HepG2 (cell line): ENCODE data around the gene RAB5B. TPM values are rescaled to one million over a fixed set of nuclear protein-coding genes. Genes with fewer than 3 reads are reported as not detected.

Experiments used
- ATF7 ChIP-seq, 2 experiments: fragments of 450-650 bp in 1 of 2; sonication (generic) in 1 of 2; formaldehyde crosslinking in 1 of 2; IDR thresholded peaks; 2 replicates each; pipeline versions ENCODE4 v1.4.0 to v1.6.1; 2016 to 2020; ENCODE audit warnings: antibody characterized with exemption in 1 of 2, mild to moderate bottlenecking in 1 of 2, missing genetic modification reagents in 1 of 2
- ATF7-NPFF ChIP-seq: sonication (generic); formaldehyde crosslinking; IDR thresholded peaks from 2 replicates; pipeline ENCODE4 v1.8.1; 2023; ENCODE audit warnings: mild to moderate bottlenecking, low read depth, missing genetic modification reagents, moderate library complexity
- CREM ChIP-seq, 2 experiments: sonication (generic) in 1 of 2; formaldehyde crosslinking in 1 of 2; IDR thresholded peaks; 2 replicates each; pipeline versions ENCODE4 v1.4.0 to v1.6.1; 2016 to 2020; ENCODE audit warnings: antibody characterized with exemption in 1 of 2, mild to moderate bottlenecking in 1 of 2, missing genetic modification reagents in 1 of 2
- DMAP1 ChIP-seq: IDR thresholded peaks from 2 replicates; pipeline ENCODE4 v1.6.1; 2016
- ELF1 ChIP-seq: sonication (generic); formaldehyde crosslinking; IDR thresholded peaks from 2 replicates; pipeline ENCODE4 v1.4.0; 2020; ENCODE audit warnings: missing genetic modification reagents
- KAT2B ChIP-seq: fragments of 150-350 bp; IDR thresholded peaks from 2 replicates; pipeline ENCODE4 v1.6.1; 2014; ENCODE audit warnings: low read depth, low read length, borderline replicate concordance
- KDM5A ChIP-seq: fragments of 200-600 bp; sonication (generic); IDR thresholded peaks from 2 replicates; pipeline ENCODE4 v1.7.0; 2018; ENCODE audit warnings: antibody characterized with exemption, mild to moderate bottlenecking, low read length, borderline replicate concordance
- POLR2G ChIP-seq: fragments of 200-400 bp; formaldehyde crosslinking; IDR thresholded peaks from 2 replicates; pipeline ENCODE4 v1.6.1; 2018; ENCODE audit warnings: mild to moderate bottlenecking, low read depth, low read length, moderate library complexity
- RAD51 ChIP-seq: fragments of 450-650 bp; IDR thresholded peaks from 2 replicates; pipeline ENCODE4 v1.6.1; 2016; ENCODE audit warnings: borderline replicate concordance
- REXO4 ChIP-seq: sonication (generic); formaldehyde crosslinking; IDR thresholded peaks from 2 replicates; pipeline ENCODE4 v1.8.0; 2022; ENCODE audit warnings: missing genetic modification reagents, mild to moderate bottlenecking, borderline replicate concordance
- SP5 ChIP-seq: IDR thresholded peaks from 2 replicates; pipeline ENCODE4 v1.6.1; 2016; ENCODE audit warnings: low read depth, borderline replicate concordance
- SUZ12 ChIP-seq: fragments of 150-350 bp; IDR thresholded peaks from 2 replicates; pipeline ENCODE4 v1.6.1; 2014; ENCODE audit warnings: low read depth, low read length
- ZBTB3 ChIP-seq: sonication (generic); formaldehyde crosslinking; IDR thresholded peaks from 2 replicates; pipeline ENCODE4 v1.4.0; 2020; ENCODE audit warnings: low read depth, mild to moderate bottlenecking, moderate library complexity, missing genetic modification reagents, borderline replicate concordance
- ZFP36L2 ChIP-seq: sonication (generic); formaldehyde crosslinking; IDR thresholded peaks from 2 replicates; pipeline ENCODE4 v1.4.0; 2020; ENCODE audit warnings: missing genetic modification reagents
- ZNF468 ChIP-seq: sonication (generic); formaldehyde crosslinking; IDR thresholded peaks from 2 replicates; pipeline ENCODE4 v1.8.0; 2022; ENCODE audit warnings: mild to moderate bottlenecking, moderate library complexity, missing genetic modification reagents
- ZNF503 ChIP-seq: sonication (generic); formaldehyde crosslinking; IDR thresholded peaks from 2 replicates; pipeline ENCODE4 v1.4.0; 2020; ENCODE audit warnings: missing genetic modification reagents
- ZNF775 ChIP-seq: sonication (generic); formaldehyde crosslinking; IDR thresholded peaks from 2 replicates; pipeline ENCODE4 v1.4.0; 2020; ENCODE audit warnings: missing genetic modification reagents, mild to moderate bottlenecking, moderate library complexity, borderline replicate concordance
- ZNF776 ChIP-seq: sonication (generic); formaldehyde crosslinking; IDR thresholded peaks from 2 replicates; pipeline ENCODE4 v1.4.0; 2020; ENCODE audit warnings: mild to moderate bottlenecking, missing genetic modification reagents
- polyA plus RNA-seq, 8 experiments: library from polyadenylated mRNA; depleted of rRNA in 3 of 8; stranded (reverse) in 7 of 8; unstranded in 1 of 8; fragments of >200 nt; fragmentation: Illumina TruSeq in 4 of 8; extraction: Trizol in 4 of 8; gene quantifications; 2 replicates each; pipeline versions ENCODE4 v1.2.1 to v1.2.3, GENCODE V29; 2011 to 2016; ENCODE audit warnings: low read depth in 4 of 8, missing spikeins in 1 of 8, mixed read lengths in 1 of 8; ENCODE audit not compliant: insufficient read depth in 1 of 8
- total RNA-seq, 5 experiments: library from RNA; depleted of rRNA; stranded (reverse); fragments of >200 nt; fragmentation: Illumina TruSeq; extraction: Trizol; gene quantifications; 2 replicates each; pipeline ENCODE4 v1.2.3, GENCODE V29; 2016; ENCODE audit warnings: low read depth in 1 of 5
- TF ChIP-seq, protein P1 (sequence below): sonication (generic); formaldehyde crosslinking; IDR thresholded peaks from 2 replicates; pipeline ENCODE4 v1.9.0; 2021; ENCODE audit warnings: missing genetic modification reagents, mild to moderate bottlenecking, borderline replicate concordance
- TF ChIP-seq, protein P2 (sequence below): sonication (generic); formaldehyde crosslinking; IDR thresholded peaks from 2 replicates; pipeline ENCODE4 v1.4.0; 2020; ENCODE audit warnings: low read depth, mild to moderate bottlenecking, missing genetic modification reagents
- TF ChIP-seq, protein P3 (sequence below), 2 experiments: fragments of 450-650 bp in 1 of 2; sonication (generic) in 1 of 2; formaldehyde crosslinking; IDR thresholded peaks; 2 replicates each; pipeline versions ENCODE4 v1.5.0 to v1.8.0; 2020 to 2022; ENCODE audit warnings: mild to moderate bottlenecking in 1 of 2, missing genetic modification reagents in 1 of 2
- TF ChIP-seq, protein P4 (sequence below): sonication (generic); formaldehyde crosslinking; IDR thresholded peaks from 2 replicates; pipeline ENCODE4 v1.5.0; 2020; ENCODE audit warnings: missing genetic modification reagents, mild to moderate bottlenecking, borderline replicate concordance

RAB5B gene
- total and polyA plus RNA-seq, 2 of the 13 experiments (the other 11 are each of a cell fraction or from before 2014, with no cell fraction given), result 26.0 to 68.3 TPM

DNA sequence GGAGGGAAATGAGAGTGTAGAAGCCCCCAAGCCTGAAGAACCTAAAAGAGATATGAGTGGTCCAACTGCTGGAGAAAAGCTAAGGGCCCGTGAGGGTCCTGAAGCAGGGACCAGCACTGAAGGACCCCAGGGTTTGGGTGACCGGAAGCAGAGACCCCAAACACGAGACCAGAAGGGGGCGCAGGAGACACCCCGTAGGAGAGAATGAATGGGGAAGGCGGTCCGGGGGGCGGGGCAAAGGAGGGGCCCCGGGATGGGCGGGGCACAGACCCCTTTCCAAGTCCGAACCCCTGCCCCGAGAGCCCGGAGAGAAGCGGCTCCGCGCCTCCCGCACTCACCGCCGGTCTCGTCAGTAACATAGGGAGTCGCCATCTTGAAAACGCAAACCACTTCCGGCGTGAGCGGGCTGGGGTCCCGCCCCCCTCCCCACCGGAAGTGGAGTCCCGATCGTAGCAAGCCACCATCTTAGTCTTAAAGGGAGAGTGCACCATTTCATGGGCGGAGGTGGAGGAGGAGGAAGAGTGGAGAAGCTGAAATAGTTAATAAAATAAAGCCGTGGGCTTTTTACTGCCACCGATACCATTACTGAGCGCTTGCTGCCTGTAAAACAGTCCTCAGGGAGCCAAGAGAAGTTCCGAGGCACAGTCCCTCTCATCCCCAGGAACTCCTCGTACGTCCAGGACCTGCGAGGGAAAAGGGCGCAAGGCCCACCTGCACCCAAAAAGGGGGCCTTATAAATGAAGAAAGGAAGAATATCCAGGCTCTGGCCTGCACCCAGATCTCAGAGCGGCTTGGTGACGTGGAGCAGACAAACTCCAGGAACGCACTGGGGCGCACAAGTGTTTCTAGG, 46.9 kb upstream of the RAB5B start (continued):
- TF ChIP-seq, protein P1, sequence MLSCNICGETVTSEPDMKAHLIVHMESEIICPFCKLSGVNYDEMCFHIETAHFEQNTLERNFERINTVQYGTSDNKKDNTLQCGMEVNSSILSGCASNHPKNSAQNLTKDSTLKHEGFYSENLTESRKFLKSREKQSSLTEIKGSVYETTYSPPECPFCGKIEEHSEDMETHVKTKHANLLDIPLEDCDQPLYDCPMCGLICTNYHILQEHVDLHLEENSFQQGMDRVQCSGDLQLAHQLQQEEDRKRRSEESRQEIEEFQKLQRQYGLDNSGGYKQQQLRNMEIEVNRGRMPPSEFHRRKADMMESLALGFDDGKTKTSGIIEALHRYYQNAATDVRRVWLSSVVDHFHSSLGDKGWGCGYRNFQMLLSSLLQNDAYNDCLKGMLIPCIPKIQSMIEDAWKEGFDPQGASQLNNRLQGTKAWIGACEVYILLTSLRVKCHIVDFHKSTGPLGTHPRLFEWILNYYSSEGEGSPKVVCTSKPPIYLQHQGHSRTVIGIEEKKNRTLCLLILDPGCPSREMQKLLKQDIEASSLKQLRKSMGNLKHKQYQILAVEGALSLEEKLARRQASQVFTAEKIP (CRISPR knock-in tag), result no peak
- TF ChIP-seq ZBTB3, result no peak
- TF ChIP-seq, protein P2, sequence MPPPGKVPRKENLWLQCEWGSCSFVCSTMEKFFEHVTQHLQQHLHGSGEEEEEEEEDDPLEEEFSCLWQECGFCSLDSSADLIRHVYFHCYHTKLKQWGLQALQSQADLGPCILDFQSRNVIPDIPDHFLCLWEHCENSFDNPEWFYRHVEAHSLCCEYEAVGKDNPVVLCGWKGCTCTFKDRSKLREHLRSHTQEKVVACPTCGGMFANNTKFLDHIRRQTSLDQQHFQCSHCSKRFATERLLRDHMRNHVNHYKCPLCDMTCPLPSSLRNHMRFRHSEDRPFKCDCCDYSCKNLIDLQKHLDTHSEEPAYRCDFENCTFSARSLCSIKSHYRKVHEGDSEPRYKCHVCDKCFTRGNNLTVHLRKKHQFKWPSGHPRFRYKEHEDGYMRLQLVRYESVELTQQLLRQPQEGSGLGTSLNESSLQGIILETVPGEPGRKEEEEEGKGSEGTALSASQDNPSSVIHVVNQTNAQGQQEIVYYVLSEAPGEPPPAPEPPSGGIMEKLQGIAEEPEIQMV (CRISPR knock-in tag), result no peak
- TF ChIP-seq KAT2B, result no peak
- no peak for TF ChIP-seq ATF7-NPFF (CRISPR knock-in tag)
- TF ChIP-seq ZFP36L2, result no peak
- no peak for TF ChIP-seq SUZ12
- TF ChIP-seq ZNF503 (CRISPR knock-in tag), result peak; percentile 34; the same call in 1 of the 2 replicates
- TF ChIP-seq, protein P3, sequence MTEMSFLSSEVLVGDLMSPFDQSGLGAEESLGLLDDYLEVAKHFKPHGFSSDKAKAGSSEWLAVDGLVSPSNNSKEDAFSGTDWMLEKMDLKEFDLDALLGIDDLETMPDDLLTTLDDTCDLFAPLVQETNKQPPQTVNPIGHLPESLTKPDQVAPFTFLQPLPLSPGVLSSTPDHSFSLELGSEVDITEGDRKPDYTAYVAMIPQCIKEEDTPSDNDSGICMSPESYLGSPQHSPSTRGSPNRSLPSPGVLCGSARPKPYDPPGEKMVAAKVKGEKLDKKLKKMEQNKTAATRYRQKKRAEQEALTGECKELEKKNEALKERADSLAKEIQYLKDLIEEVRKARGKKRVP (CRISPR knock-in tag; IDR thresholded peaks at IDR 0.05), result no peak; a peak in 1 of 4 replicates
- TF ChIP-seq REXO4, result no peak
- TF ChIP-seq DMAP1 (CRISPR knock-in tag), result no peak; the same call in 1 of the 2 replicates
- no peak for TF ChIP-seq RAD51
- TF ChIP-seq SP5 (CRISPR knock-in tag), result peak; percentile 67; the same call in 1 of the 2 replicates
- TF ChIP-seq ZNF775 (CRISPR knock-in tag), result no peak
- TF ChIP-seq POLR2G, result peak; percentile 75
- no peak for TF ChIP-seq ZNF468 (CRISPR knock-in tag)
- TF ChIP-seq CREM (IDR thresholded peaks at IDR 0.05), result no peak
- no peak for TF ChIP-seq CREM (CRISPR knock-in tag; IDR thresholded peaks at IDR 0.05)
- peak; percentile 83; the same call in 1 of the 2 replicates for TF ChIP-seq KDM5A
- TF ChIP-seq ATF7 (IDR thresholded peaks at IDR 0.05), result no peak
- TF ChIP-seq ATF7 (CRISPR knock-in tag; IDR thresholded peaks at IDR 0.05), result no peak
- peak; percentile 78 for TF ChIP-seq ELF1 (CRISPR knock-in tag)
- TF ChIP-seq ZNF776, result no peak; the same call in 1 of the 2 replicates
- TF ChIP-seq, protein P4, sequence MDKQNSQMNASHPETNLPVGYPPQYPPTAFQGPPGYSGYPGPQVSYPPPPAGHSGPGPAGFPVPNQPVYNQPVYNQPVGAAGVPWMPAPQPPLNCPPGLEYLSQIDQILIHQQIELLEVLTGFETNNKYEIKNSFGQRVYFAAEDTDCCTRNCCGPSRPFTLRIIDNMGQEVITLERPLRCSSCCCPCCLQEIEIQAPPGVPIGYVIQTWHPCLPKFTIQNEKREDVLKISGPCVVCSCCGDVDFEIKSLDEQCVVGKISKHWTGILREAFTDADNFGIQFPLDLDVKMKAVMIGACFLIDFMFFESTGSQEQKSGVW (CRISPR knock-in tag), result no peak
